ENCODE data around the gene ACAD11. TPM values are rescaled to one million over a fixed set of nuclear protein-coding genes. Genes with fewer than 3 reads are reported as not detected.

The ACAD11 gene
- total and polyA plus RNA-seq, 9 of the 15 experiments (the other 6 are each of a cell fraction or from before 2014, with no cell fraction given), result 1.3 to 8.4 (median 4.0) TPM

DNA sequence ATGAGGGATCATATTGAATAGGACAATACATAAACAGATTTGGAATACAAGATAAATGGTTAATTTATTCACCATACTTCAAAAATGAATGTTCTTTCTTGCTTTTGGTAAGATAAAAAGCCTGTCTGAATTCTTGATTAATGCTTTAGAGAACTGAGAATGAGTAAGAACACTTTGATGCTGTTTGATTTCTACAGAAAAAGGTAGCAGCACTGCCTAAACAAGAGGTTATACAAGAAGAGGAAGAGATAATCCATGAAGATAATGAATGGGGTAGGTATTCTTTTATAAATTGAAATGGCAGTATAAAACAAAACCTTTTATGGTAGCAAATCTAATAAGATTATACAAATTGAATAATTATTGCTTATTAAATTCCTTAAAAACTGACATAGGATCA, 15.8 kb upstream of the ACAD11 start:
- ChIA-PET CTCF (ENCODE audit: low intra/inter-chr PET ratio) (no interaction called here), POLR2A (interaction anchor here (1.1 kb wide), 1 partner anchor 15 kb away, joined by 4 read pairs; no protein-coding TSS in a partner anchor)
- no TSS peak for BruUV-seq (replicated peaks)
- Histone ChIP-seq H4K20me1 (replicated peaks; ENCODE audit: control insufficient read depth, insufficient read depth, low read length) (no peaks in the 10 kb centered on the region), H3K9me3 (replicated peaks; ENCODE audit: control insufficient read depth, insufficient read depth, low read depth, low read length) (no peaks in the 10 kb centered on the region), H3K79me2 (ENCODE audit: control insufficient read depth, insufficient read depth, low read length) (no peaks in the 10 kb centered on the region), H3K9me1 (ENCODE audit: control insufficient read depth, insufficient read depth, low read length) (no peaks in the 10 kb centered on the region), H3K27ac (ENCODE audit: extremely low read depth, low read depth, low read length) (no peak overlapping the region), H3K36me3 (ENCODE audit: control insufficient read depth, insufficient read depth, low read length) (peaks cover 64% of the 10 kb centered on the region), H3K4me2 (ENCODE audit: insufficient read depth, low read length) (no peak overlapping the region), H3K4me1 (replicated peaks in 1 of 2; ENCODE audit: control insufficient read depth in 2 of 2, insufficient read depth in 2 of 2, low read length in 2 of 2) (no peaks in the 10 kb centered on the region), H3K4me3 (no peak overlapping the region), H2AFZ (ENCODE audit: low read depth, low read length) (no peak overlapping the region), H3K27me3 (ENCODE audit: control insufficient read depth in 2 of 2, insufficient read depth in 2 of 2, low read length in 2 of 2) (no peaks in the 10 kb centered on the region), H3K9ac (ENCODE audit: insufficient read depth in 1 of 2, low read depth in 2 of 2, low read length in 2 of 2) (no peak overlapping the region)
- in situ Hi-C loops (cut with MboI) (no loop called here), intact Hi-C loops (cut with micrococcal nuclease) (no loop called here)
- ATAC-seq, result no peak
- no peak for DNase-seq (ENCODE audit: extremely low read depth in 1 of 4, low spot score in 3 of 4)
- TF ChIP-seq DPF2 (IDR thresholded peaks at IDR 0.05), result no peak
- no peak for TF ChIP-seq MED1 (CRISPR knock-in tag; IDR thresholded peaks at IDR 0.05; ENCODE audit: borderline replicate concordance)
- TF ChIP-seq ZNF134 (CRISPR knock-in tag; conservative IDR thresholded peaks at IDR 0.05), result no peak
- TF ChIP-seq, protein P1, sequence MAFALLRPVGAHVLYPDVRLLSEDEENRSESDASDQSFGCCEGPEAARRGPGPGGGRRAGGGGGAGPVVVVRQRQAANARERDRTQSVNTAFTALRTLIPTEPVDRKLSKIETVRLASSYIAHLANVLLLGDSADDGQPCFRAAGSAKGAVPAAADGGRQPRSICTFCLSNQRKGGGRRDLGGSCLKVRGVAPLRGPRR (CRISPR knock-in tag; IDR thresholded peaks at IDR 0.05), result no peak
- no peak for FAIRE-seq

DNA sequence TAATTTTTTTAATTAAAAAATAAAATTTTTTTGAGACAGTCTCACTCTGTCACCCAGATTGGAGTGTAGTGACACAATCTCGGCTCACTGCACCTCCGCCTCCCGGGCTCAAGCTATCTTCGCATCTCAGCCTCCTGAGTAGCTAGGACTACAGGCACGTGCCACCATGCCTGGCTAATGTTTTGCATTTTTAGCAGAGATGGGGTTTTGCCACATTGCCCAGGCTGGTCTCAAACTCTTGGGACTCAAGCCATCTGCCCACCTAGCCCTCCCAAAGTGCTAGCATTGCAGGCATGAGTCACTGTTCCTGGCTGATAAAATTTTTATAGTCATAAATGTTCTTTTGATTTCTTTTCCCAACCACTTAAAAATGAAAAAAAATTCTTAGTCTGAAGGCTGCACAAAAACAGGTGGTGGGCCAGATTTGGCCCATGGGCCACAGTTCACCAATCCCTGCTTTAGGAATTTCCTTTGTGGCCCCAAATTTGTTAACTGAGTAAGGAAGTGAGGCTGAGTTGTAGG, 9.7 kb upstream of the ACAD11 start:
- ChIA-PET POLR2A (interaction anchor here (1.0 to 2.0 kb wide), 2 partner anchors 8 to 11 kb away, joined by 5 to 7 read pairs; no protein-coding TSS in a partner anchor), CTCF (ENCODE audit: low intra/inter-chr PET ratio) (no interaction called here)
- no peak overlapping the region for H2AFZ ChIP-seq (ENCODE audit: low read depth, low read length)
- no peaks in the 10 kb centered on the region for H3K27me3 ChIP-seq (ENCODE audit: control insufficient read depth in 2 of 2, insufficient read depth in 2 of 2, low read length in 2 of 2)
- H3K4me3 ChIP-seq, result no peak overlapping the region
- ATAC-seq (no peak), DNase-seq (ENCODE audit: extremely low read depth in 1 of 4, low spot score in 3 of 4) (no peak), FAIRE-seq (no peak)
- TF ChIP-seq MEF2D (tag; conservative IDR thresholded peaks at IDR 0.05; ENCODE audit: low read depth) (no peak), ZZZ3 (IDR thresholded peaks at IDR 0.05) (no peak), BCL6 (CRISPR knock-in tag; IDR thresholded peaks at IDR 0.05) (no peak)
- H3K9ac ChIP-seq (ENCODE audit: insufficient read depth in 1 of 2, low read depth in 2 of 2, low read length in 2 of 2), result no peak overlapping the region
- intact Hi-C loops (cut with micrococcal nuclease) (no loop called here), in situ Hi-C loops (cut with MboI) (no loop called here)
- H3K9me1 ChIP-seq (ENCODE audit: control insufficient read depth, insufficient read depth, low read length), result no peaks in the 10 kb centered on the region
- no peaks in the 10 kb centered on the region for H4K20me1 ChIP-seq (replicated peaks; ENCODE audit: control insufficient read depth, insufficient read depth, low read length)
- no peak overlapping the region for H3K27ac ChIP-seq (ENCODE audit: extremely low read depth, low read depth, low read length)
- no peak overlapping the region for H3K4me2 ChIP-seq (ENCODE audit: insufficient read depth, low read length)
- H3K36me3 ChIP-seq (ENCODE audit: control insufficient read depth, insufficient read depth, low read length), result peaks cover 68% of the 10 kb centered on the region
- H3K9me3 ChIP-seq (replicated peaks; ENCODE audit: control insufficient read depth, insufficient read depth, low read depth, low read length), result no peaks in the 10 kb centered on the region
- no TSS peak for BruUV-seq (replicated peaks)
- WGBS (ENCODE audit: insufficient coverage, low coverage, missing lambda C conversion rate), result 85% methylated on average over 5 of the region's 5 CpGs
- H3K79me2 ChIP-seq (ENCODE audit: control insufficient read depth, insufficient read depth, low read length), result peaks cover 10% of the 10 kb centered on the region; the same call in 2 of the 3 replicates
- peaks cover 0 to 3% of the 10 kb centered on the region in 2 experiments; a peak in 1 of 5 replicates for H3K4me1 ChIP-seq (replicated peaks in 1 of 2; ENCODE audit: control insufficient read depth in 2 of 2, insufficient read depth in 2 of 2, low read length in 2 of 2)
